ENCODE data around the gene SHC4.
"Not testable (repeated sequence)": the region's sequence is repeated elsewhere in the genome, so short reads cannot be mapped to it uniquely, and the experiment has no call there.

Gene SHC4

DNA sequence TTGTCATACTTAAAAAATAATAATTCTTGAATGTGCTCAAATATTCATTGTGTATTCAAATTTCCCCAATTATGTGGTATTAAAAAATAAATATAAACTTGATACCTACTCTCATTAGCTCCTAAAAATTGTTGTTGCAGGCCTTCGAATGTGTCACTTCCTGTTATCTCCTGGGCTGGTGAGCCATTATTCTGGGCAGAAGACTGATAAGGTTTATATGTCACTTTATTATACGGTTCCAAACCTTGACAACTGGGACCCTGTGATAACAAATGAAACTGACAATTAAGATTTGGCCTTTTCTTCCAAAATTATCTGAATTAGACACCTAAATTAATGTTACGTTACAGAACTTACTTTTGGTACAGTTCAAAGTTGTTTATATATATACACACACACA lies 167.8 kb downstream of the SHC4 start:
- DNase-seq (ENCODE audit: low spot score), result no peak

DNA sequence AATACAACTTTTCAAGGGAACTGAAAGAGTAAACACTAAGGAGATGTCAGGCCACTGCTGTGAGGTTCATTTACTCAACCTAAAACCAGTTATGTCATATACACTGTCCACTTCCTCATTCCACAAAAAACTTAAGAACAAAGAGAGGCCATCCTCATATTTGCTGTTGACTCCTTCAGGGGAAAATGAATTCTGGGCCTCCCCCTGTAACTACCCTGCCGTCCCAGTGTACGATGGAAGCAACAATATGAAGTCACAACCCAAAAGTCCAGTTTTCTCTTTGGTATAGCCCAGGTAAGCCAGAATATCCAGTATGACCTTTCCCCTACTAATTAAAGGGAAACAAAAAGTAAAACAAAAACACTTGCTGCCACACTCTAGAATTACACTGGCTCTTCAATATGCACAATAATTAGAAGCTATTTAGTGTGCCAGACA lies 169.0 kb downstream of the SHC4 start:
- no peak for DNase-seq (ENCODE audit: low spot score)

DNA sequence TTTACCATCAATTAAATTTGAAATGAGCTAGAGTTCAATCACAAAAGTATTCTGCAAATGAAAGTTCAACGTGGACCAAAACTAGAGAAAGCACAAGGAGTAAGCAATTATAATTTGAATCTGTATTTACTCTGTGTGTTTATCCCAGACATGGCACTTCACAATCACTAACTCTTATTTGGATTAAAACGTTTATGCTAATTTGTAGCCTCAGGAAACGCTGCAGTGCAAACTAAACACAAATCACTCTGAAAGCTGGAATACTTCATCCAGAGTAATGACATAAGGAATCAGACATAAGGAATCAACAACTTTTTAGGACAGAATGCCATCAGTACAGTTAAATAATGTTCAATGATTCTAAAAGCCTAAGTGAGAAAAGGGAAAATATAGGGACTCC lies 171.3 kb downstream of the SHC4 start:
- no peak for DNase-seq (ENCODE audit: low spot score)

DNA sequence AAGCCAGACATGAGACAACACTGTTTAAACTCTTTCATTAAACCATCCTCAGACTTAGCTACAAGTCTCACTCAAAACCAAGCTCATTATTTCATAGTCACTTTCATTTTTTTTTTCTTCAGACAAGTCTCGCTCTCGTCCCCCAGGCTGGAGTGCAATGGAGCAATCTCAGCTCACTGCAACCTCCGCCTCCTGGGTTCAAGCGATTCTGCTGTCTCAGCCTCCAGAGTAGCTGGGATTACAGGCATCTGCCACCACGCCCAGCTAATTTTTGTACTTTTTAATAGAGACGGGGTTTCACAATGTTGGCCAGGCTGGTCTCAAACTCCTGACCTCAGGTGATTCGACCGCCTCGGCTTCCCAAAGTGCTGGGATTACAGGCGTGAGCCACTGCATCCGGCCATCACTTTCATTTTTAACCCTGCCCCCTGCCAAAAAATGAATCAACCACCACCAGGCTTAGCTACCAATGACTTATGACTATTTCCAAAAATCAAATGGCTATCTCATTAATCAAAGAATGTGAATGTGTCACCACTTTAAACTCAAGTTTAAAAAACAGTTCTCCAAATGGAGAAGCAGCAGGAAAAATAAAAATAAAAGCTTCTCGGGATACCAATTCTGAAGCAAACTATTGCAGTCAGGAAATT lies 173.1 kb downstream of the SHC4 start:
- not testable (repeated sequence) for DNase-seq (ENCODE audit: low spot score)

DNA sequence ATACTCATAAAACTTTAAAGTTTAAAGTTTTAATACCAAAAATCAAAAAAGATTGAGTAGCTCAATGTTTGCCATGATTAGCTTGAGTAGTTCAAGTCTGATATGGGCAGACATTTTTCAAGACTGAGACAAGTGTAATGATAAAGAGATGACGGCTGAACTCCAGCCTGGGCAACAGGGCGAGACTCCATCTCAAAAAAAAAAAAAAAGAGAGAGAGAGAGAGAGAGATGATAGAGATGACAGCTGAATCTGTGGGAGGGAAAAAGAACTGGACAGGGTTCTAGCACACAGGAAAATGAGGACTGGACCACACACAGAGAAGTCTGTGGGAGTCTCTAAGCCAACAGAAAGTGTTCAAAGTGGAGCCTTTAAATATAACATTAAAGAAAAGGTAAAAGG lies 178.0 kb downstream of the SHC4 start:
- DNase-seq (ENCODE audit: low spot score), result no peak

DNA sequence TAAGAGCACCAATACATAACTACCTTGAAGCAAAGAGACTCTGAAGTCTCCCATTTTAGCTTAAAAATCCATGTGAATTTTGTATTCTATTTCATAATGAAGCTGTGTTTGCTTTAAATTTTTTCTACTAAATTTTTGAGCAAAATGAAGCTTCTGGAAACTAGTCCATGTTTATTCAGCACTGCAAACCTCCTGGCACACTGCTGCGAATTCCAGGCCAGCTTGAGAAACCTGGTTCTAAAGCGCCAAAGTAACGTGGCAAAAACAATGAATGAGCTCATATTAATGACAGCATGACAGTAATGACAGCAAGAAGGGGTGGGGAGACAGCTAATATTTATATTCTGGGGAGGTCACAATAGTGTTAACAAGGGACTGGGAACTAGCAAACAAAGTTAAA lies 178.5 kb downstream of the SHC4 start:
- no peak for DNase-seq (ENCODE audit: low spot score)

DNA sequence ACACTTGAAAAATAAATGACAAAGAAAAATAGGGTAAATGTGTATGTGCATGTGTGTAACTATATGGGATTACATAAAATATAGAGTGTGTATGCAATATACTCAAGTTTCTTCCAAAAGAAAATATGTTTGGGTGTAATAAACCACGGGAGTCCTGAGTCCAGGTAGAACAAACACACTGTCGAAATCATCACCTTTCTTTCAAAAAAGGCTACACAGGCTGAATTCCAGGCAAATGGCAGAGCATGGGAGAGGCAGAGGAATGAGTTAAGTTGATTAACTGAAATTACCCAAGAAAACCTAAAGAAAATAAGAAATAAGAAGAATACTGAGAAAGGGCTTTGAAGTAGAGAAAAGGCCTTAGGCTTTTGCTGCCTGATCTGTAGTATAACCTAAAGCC lies 179.0 kb downstream of the SHC4 start:
- DNase-seq (ENCODE audit: low spot score), result no peak

DNA sequence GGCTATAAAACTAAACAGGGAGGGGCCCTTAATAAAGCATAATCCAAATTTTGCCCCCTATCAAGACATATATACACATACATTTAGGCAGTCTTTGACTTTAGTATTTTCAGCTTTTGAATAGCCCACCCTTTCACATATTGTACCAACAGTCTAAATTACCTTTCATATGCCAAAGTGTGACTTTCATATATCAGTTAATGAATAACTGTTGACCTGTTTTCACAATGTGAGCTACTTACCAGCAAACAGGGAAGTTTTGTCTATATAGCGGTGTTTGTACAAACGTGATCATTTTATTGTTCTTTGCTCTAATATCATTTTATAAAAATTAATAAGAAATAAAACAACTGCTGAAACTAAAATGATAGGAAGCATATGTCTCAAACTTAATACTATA lies 180.8 kb downstream of the SHC4 start:
- DNase-seq (ENCODE audit: low spot score), result no peak

DNA sequence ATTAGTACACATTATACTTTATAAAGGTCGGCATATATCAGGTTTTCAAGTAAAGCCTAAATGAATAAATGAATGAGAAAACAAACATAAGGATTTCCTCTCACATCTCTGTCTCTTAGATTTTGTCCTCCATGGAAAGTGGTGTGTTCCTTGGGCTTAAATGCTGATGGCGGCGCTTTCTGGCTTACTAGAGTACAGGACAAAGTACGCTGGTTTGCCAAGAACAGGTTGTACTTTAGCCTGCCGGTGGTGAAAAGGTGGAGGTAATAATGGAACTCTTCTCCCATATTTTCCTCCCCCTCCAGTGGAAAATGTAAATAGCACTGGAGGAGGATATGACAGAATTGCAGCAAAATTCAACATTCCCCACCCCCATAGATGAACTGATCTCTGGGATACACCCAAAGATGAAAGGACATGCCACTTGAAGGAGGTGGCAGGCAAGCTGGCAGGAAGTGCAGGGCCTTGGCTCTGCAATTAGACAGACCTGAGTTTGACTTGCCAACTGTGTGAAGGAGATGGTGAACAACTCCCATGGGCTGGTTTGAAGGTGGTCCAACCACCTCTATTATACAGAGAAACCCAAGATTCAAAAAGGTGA lies 182.1 kb downstream of the SHC4 start:
- no peak for DNase-seq (ENCODE audit: low spot score)

DNA sequence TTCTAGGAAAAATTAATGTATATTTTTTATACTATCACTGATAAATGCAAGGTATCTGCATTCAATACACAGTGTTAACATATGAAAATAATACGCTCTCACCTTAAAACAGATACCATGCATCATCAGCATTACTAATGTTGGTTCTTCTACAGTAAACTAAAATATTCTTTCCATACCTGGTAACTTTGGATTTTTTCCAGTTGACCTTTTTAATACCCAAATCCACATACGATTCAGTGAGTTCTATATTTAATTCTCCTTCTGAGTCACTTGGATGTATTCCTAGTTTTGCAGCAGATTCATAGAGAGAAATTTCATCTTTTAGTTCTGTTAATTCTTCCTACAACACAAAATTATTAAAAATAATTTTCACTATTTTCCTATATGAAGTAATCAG lies 182.7 kb downstream of the SHC4 start:
- no peak for DNase-seq (ENCODE audit: low spot score)

DNA sequence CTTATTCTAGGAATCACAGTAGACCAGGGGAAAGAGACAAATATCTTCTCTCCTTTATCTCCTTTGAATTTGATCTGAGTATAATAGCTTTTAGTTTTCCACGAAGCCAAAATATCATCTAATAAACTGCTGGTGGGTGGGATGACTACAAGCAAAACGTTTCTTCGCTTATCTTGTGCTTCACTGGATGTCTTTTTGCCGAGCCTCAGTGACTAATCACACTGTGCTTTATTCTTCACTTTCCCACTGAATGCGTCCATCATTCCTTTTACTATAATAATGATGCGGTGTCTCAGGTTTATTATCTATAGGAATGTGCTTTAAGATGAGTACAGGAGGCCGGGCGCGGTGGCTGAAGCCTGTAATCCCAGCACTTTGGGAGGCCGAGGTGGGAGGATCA lies 185.4 kb downstream of the SHC4 start:
- DNase-seq (ENCODE audit: low spot score), result no peak

DNA sequence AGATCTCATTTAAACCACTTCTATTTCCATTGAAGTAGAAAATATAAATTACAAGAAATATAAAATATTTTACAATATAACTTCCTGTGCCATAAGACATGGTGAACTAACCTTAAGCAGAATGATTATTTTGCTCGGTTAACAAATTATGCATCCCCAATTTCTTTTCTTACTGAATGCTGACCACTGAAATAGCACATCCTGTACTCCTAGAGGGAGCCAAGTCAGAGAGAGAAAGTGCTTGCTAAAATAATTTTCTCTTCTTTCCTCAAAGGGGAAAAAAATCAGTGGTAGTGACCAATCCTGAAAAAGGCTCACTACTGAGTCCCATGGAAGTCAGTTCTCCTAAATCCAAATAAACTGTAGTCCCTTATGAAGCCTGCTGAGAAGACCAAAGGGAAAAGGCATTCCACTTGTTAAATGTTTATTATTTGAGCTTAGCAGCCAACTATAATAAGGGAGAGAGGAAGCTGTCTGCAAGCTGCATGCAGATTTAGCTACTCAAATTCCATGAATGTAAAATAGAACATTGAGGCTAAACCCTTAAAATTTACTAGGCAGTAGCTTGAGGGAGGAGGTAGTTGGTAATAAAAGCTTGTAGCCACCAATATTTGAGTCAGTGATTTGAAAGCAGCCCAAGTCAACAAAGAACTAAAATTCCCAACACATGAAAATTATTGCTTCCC lies 185.9 kb downstream of the SHC4 start:
- no peak for DNase-seq (ENCODE audit: low spot score)

DNA sequence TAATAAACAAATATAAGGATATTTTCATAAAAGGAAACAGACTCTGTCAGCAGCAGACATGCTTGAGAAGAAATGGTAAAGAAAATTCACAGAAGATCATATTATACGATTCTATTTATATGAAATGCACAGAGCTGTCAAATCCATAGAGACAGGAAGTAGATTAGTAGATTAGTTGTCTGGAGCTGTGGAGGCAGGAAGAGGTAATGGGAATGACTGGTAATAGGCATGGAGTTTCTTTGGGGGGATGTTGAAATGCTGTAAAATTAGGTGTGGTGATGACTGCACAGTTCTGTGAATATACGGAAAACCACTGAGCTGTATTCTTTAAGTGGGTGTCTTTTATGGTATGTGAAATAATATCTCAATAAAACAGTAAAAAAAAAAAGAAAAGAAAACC lies 188.2 kb downstream of the SHC4 start:
- DNase-seq (ENCODE audit: low spot score), result no peak

DNA sequence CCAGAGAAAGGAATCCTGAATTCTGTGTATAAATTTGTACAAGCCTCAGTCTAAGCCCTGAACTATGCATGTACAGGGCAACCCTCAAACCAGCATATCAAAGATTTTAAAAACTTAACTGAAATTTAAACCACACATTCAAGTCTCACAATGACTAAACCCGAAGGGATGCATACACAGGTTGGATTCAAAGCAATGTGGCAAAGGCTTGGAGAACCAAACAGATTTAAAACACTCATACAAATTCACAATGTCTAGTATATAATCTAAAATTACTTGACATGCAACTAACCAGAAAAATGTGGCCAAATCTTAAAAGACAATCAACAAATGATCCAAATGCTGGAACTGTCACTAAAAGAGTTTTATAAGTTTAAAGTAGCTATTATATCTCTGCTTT lies 189.2 kb downstream of the SHC4 start:
- no peak for DNase-seq (ENCODE audit: low spot score)
